Measurements from ENCODE around the gene CORO6. TPM values are rescaled to one million over a fixed set of nuclear protein-coding genes. Genes with fewer than 3 reads are reported as not detected.
A peak's percentile ranks its signal among the peaks of the same experiment; 100 is the strongest.

Gene CORO6
- 5.6 and 7.4 TPM in 2 replicates for total RNA-seq

- H3K4me3 ChIP-seq (ENCODE audit: low read depth, low read length), result peak within 1 kb of the TSS; percentile 81
- DNase-seq (ENCODE audit: low read depth), result peak; percentile 42
- no peak for TF ChIP-seq CTCF (IDR thresholded peaks at IDR 0.05; ENCODE audit: insufficient read depth, low read depth, low read length)
These were observed at the start of gene CORO6 for GRCh38 chr17:29622337-29623282. CORO6 (minus strand) TSS chr17:29622912; CDS start chr17:29621421, 1,491 bp downstream.

- H3K4me3 ChIP-seq (ENCODE audit: low read depth, low read length), result no peak overlapping the region
- no peak for DNase-seq (ENCODE audit: low read depth)
- no peak for TF ChIP-seq CTCF (IDR thresholded peaks at IDR 0.05; ENCODE audit: insufficient read depth, low read depth, low read length)
These were observed 48.9 kb upstream of the CORO6 start for GRCh38 chr17:29671661-29672060.

GRCh38 chr17:29669266-29669665 is 46.6 kb upstream of the CORO6 start:
- no peak for DNase-seq (ENCODE audit: low read depth)
- no peak overlapping the region for H3K4me3 ChIP-seq (ENCODE audit: low read depth, low read length)
- TF ChIP-seq CTCF (IDR thresholded peaks at IDR 0.05; ENCODE audit: insufficient read depth, low read depth, low read length), result no peak

- TF ChIP-seq CTCF (IDR thresholded peaks at IDR 0.05; ENCODE audit: insufficient read depth, low read depth, low read length), result no peak
These were observed 45.3 kb upstream of the CORO6 start for GRCh38 chr17:29667969-29668368.

GRCh38 chr17:29665481-29665810 is 42.7 kb upstream of the CORO6 start:
- H3K4me3 ChIP-seq (ENCODE audit: low read depth, low read length), result no peak overlapping the region
- DNase-seq (ENCODE audit: low read depth), result no peak
- TF ChIP-seq CTCF (IDR thresholded peaks at IDR 0.05; ENCODE audit: insufficient read depth, low read depth, low read length), result no peak

More at GRCh38 chr17:29667969-29668368, 45.3 kb upstream of the CORO6 start:
- DNase-seq (ENCODE audit: low read depth), result no peak
- no peak overlapping the region for H3K4me3 ChIP-seq (ENCODE audit: low read depth, low read length)

- DNase-seq (ENCODE audit: low read depth), result peak; percentile 52
- TF ChIP-seq CTCF (IDR thresholded peaks at IDR 0.05; ENCODE audit: insufficient read depth, low read depth, low read length), result no peak
- H3K4me3 ChIP-seq (ENCODE audit: low read depth, low read length), result no peak overlapping the region
These were observed 42.2 kb upstream of the CORO6 start for GRCh38 chr17:29664743-29665480.

Data from fibroblast of villous mesenchyme (primary cell).